SK-N-SH treated with all-trans-retinoic acid at 6 μM for 48 hours (cell line): ENCODE measurements around the gene CDCA8.

ENCODE experiments used
- ZNF70 ChIP-seq: fragments of 450-650 bp; formaldehyde crosslinking; IDR thresholded peaks from 2 replicates; pipeline ENCODE4 v1.5.0; 2020; ENCODE audit warnings: mild to moderate bottlenecking, moderate library complexity
- TF ChIP-seq, protein P1 (sequence below): fragments of 250-450 bp; sonication (Bioruptor Pico); IDR thresholded peaks from 2 replicates; pipeline ENCODE4 v1.8.0; 2020; ENCODE audit warnings: mild to moderate bottlenecking, moderate library complexity, borderline replicate concordance

DNA sequence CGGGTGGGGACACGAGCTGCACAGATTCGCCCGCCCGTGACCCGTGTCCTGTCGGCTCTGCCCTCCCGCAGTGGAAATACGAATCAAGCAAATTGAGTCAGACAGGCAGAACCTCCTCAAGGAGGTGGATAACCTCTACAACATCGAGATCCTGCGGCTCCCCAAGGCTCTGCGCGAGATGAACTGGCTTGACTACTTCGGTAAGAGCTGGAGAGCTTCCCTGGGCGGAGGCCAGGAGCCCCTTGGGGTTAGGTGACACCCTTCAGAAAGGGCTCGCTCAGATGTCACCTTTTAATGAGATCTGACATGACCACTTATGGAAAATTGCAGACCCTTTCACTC lies 489 bp downstream of the CDCA8 start:
- no peak for TF ChIP-seq ZNF70 (CRISPR knock-in tag)
- TF ChIP-seq, protein P1, sequence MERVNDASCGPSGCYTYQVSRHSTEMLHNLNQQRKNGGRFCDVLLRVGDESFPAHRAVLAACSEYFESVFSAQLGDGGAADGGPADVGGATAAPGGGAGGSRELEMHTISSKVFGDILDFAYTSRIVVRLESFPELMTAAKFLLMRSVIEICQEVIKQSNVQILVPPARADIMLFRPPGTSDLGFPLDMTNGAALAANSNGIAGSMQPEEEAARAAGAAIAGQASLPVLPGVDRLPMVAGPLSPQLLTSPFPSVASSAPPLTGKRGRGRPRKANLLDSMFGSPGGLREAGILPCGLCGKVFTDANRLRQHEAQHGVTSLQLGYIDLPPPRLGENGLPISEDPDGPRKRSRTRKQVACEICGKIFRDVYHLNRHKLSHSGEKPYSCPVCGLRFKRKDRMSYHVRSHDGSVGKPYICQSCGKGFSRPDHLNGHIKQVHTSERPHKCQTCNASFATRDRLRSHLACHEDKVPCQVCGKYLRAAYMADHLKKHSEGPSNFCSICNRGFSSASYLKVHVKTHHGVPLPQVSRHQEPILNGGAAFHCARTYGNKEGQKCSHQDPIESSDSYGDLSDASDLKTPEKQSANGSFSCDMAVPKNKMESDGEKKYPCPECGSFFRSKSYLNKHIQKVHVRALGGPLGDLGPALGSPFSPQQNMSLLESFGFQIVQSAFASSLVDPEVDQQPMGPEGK (CRISPR knock-in tag), result no peak
